PC-9 (cell line): ENCODE measurements around the gene CAPNS1. TPM values are rescaled to one million over a fixed set of nuclear protein-coding genes. Genes with fewer than 3 reads are reported as not detected.

Source experiments
- BruUV-seq: library from RNA; stranded (reverse); fragments of 400-500 nt; replicated peaks from 2 replicates; lab custom pipeline; 2021; lab: Mats Ljungman, UMichigan
- CTCF ChIA-PET: fragments of 300-600 bp; sonication (Branson Sonifier 250); formaldehyde crosslinking; loops from one replicate; lab custom pipeline; 2022; ENCODE audit warnings: antibody characterized with exemption; lab: Charles Lee
- POLR2A ChIA-PET: fragments of 300-600 bp; sonication (Branson Sonifier 250); formaldehyde crosslinking; loops from one replicate; lab custom pipeline; 2022; ENCODE audit warnings: antibody characterized with exemption; ENCODE audit not compliant: unreplicated experiment; lab: Charles Lee
- DNase-seq, 2 experiments: peaks; one replicate each; pipeline versions ENCODE4 v3.0.0 to v3.0.0-alpha.2; 2015 to 2022; ENCODE audit warnings: mixed read lengths in 1 of 2
- H2AFZ ChIP-seq: fragments of 200-600 bp; sonication (generic); 2 replicates; pipeline ENCODE4 v1.8.1; 2017; ENCODE audit warnings: antibody characterized with exemption
- H3F3A ChIP-seq: fragments of 200-600 bp; sonication (generic); 2 replicates; pipeline ENCODE4 v1.8.1; 2017; ENCODE audit warnings: antibody characterized with exemption, mild to moderate bottlenecking, low read depth; ENCODE audit not compliant: insufficient read depth
- H3K27ac ChIP-seq: fragments of 200-600 bp; sonication (generic); 2 replicates; pipeline ENCODE4 v1.6.1; 2016; ENCODE audit warnings: mixed run types
- H3K27me3 ChIP-seq: fragments of 200-600 bp; sonication (generic); 2 replicates; pipeline ENCODE4 v1.6.1; 2016; ENCODE audit warnings: low read depth, mixed run types; ENCODE audit not compliant: insufficient read depth
- H3K36me3 ChIP-seq: fragments of 200-600 bp; sonication (generic); 2 replicates; pipeline ENCODE4 v1.6.1; 2016; ENCODE audit warnings: low read depth, mixed run types
- H3K4me1 ChIP-seq: fragments of 200-600 bp; sonication (generic); replicated peaks from 2 replicates; pipeline ENCODE4 v1.6.1; 2016; ENCODE audit warnings: mixed run types; ENCODE audit not compliant: insufficient read depth
- H3K4me2 ChIP-seq: fragments of 200-600 bp; sonication (generic); 2 replicates; pipeline ENCODE4 v1.6.1; 2017; ENCODE audit warnings: mixed run types
- H3K4me3 ChIP-seq: fragments of 200-600 bp; sonication (generic); 2 replicates; pipeline ENCODE4 v1.6.1; 2016; ENCODE audit warnings: mixed run types
- H3K79me2 ChIP-seq: fragments of 200-600 bp; sonication (generic); 2 replicates; pipeline ENCODE4 v1.6.1; 2017; ENCODE audit warnings: low read depth, mixed run types
- H3K9me2 ChIP-seq: fragments of 200-600 bp; sonication (generic); 2 replicates; pipeline ENCODE4 v1.8.1; 2017; ENCODE audit warnings: mild to moderate bottlenecking; ENCODE audit not compliant: insufficient read depth
- H3K9me3 ChIP-seq: fragments of 200-600 bp; sonication (generic); 2 replicates; pipeline ENCODE4 v1.8.1; 2016; ENCODE audit warnings: low read depth; ENCODE audit not compliant: insufficient read depth
- H4K20me1 ChIP-seq: fragments of 200-600 bp; sonication (generic); 2 replicates; pipeline ENCODE4 v1.8.1; 2017; ENCODE audit not compliant: insufficient read depth
- CTCF ChIP-seq: fragments of 200-600 bp; sonication (generic); conservative IDR thresholded peaks from 2 replicates; pipeline ENCODE4 v1.6.1; 2017; ENCODE audit warnings: mixed run types, antibody characterized with exemption, mild to moderate bottlenecking, moderate library complexity
- EZH2 ChIP-seq: fragments of 200-600 bp; sonication (generic); IDR thresholded peaks from 2 replicates; pipeline ENCODE4 v1.8.0; 2017; ENCODE audit warnings: antibody characterized with exemption, low read depth
- intact Hi-C: fragments of 100-400 bp; cut with micrococcal nuclease; formaldehyde crosslinking; loops from one replicate; pipeline ENCODE4 v1.10.0; 2022; ENCODE audit not compliant: unreplicated experiment
- total RNA-seq: library from RNA; stranded (reverse); gene quantifications from 2 replicates; pipeline ENCODE4 v1.2.3, GENCODE V29; 2021

CAPNS1 gene
- total RNA-seq, 1 experiment from 2014 or later: 1,177 TPM

- CTCF ChIA-PET: no interaction called here
- H3K4me3 ChIP-seq: no peak overlapping the region
- no peak for DNase-seq
- no peak for TF ChIP-seq CTCF
- no peak for TF ChIP-seq EZH2
- POLR2A ChIA-PET: no interaction called here
- H3K9me3 ChIP-seq: no peaks in the 10 kb centered on the region
- no TSS peak for BruUV-seq
- no peak overlapping the region for H2AFZ ChIP-seq
- no peak overlapping the region for H3K4me2 ChIP-seq
- no peaks in the 10 kb centered on the region for H3K9me2 ChIP-seq
- no peaks in the 10 kb centered on the region for H3F3A ChIP-seq
- H3K27me3 ChIP-seq: no peaks in the 10 kb centered on the region
- intact Hi-C loops: no loop called here
- no peaks in the 10 kb centered on the region for H3K79me2 ChIP-seq
- no peak overlapping the region for H3K27ac ChIP-seq
- H4K20me1 ChIP-seq: no peaks in the 10 kb centered on the region; the same call in 1 of the 2 replicates
- H3K36me3 ChIP-seq: no peaks in the 10 kb centered on the region
- peaks cover 10% of the 10 kb centered on the region for H3K4me1 ChIP-seq
Observed at GRCh38 chr19:36103040-36103626, 36.7 kb upstream of the CAPNS1 start.

- Histone ChIP-seq H3K9me2 (no peaks in the 10 kb centered on the region), H3K4me2 (peak overlapping the region; percentile 40), H3K79me2 (no peaks in the 10 kb centered on the region), H3K4me1 (peaks cover 10% of the 10 kb centered on the region), H3F3A (no peaks in the 10 kb centered on the region; the same call in 1 of the 2 replicates), H2AFZ (no peak overlapping the region), H3K27ac (no peak overlapping the region), H3K9me3 (no peaks in the 10 kb centered on the region), H3K27me3 (no peaks in the 10 kb centered on the region), H3K36me3 (no peaks in the 10 kb centered on the region), H3K4me3 (no peak overlapping the region), H4K20me1 (no peaks in the 10 kb centered on the region; the same call in 1 of the 2 replicates)
- no TSS peak for BruUV-seq
- intact Hi-C loops: no loop called here
- no peak for TF ChIP-seq EZH2
- POLR2A ChIA-PET: interaction anchor here (0.5 kb wide), 1 partner anchor 11 kb away, joined by 9 read pairs; the partner anchor contains the start of genes POLR2I and TBCB
- peak; percentile 61 to 68 for DNase-seq
- CTCF ChIA-PET: no interaction called here
Observed at GRCh38 chr19:36103842-36104552, 35.9 kb upstream of the CAPNS1 start.

GRCh38 chr19:36106441-36106840, 33.4 kb upstream of the CAPNS1 start:
- intact Hi-C loops: no loop called here
- BruUV-seq: no TSS peak
- Histone ChIP-seq H3K4me2 (no peak overlapping the region), H3F3A (no peaks in the 10 kb centered on the region; the same call in 1 of the 2 replicates), H3K36me3 (no peaks in the 10 kb centered on the region), H2AFZ (no peak overlapping the region), H3K27ac (no peak overlapping the region), H3K27me3 (no peaks in the 10 kb centered on the region), H3K79me2 (no peaks in the 10 kb centered on the region), H3K4me3 (no peak overlapping the region), H3K9me2 (no peaks in the 10 kb centered on the region), H3K9me3 (no peaks in the 10 kb centered on the region), H4K20me1 (no peaks in the 10 kb centered on the region; the same call in 1 of the 2 replicates), H3K4me1 (peaks cover 10% of the 10 kb centered on the region)
- TF ChIP-seq EZH2 (no peak), CTCF (no peak)
- no peak for DNase-seq
- CTCF ChIA-PET: interaction anchor here (0.6 kb wide), 1 partner anchor 84 kb away, joined by 3 read pairs; no protein-coding TSS in a partner anchor
- POLR2A ChIA-PET: no interaction called here
